ACC112 (cell line): ENCODE data around the gene ANXA4.

Experiments
- H2AFZ ChIP-seq: fragments of 200-600 bp; sonication (generic); one replicate; pipeline ENCODE4 v1.6.0; 2017; ENCODE audit warnings: antibody characterized with exemption, low read length; ENCODE audit not compliant: unreplicated experiment
- H3K27ac ChIP-seq: fragments of 200-600 bp; sonication (generic); 2 replicates; pipeline ENCODE4 v1.5.1; 2014; ENCODE audit warnings: low read depth, mild to moderate bottlenecking, antibody characterized with exemption, low read length, moderate library complexity
- H3K27me3 ChIP-seq: fragments of 200-600 bp; sonication (generic); 2 replicates; pipeline ENCODE4 v1.6.1; 2014; ENCODE audit warnings: mild to moderate bottlenecking, antibody characterized with exemption, low read length, moderate library complexity, mixed read lengths; ENCODE audit not compliant: insufficient read depth
- H3K36me3 ChIP-seq: fragments of 200-600 bp; sonication (generic); 2 replicates; pipeline ENCODE4 v1.6.1; 2016; ENCODE audit warnings: mild to moderate bottlenecking, antibody characterized with exemption, low read length, moderate library complexity, mixed read lengths; ENCODE audit not compliant: insufficient read depth
- H3K4me1 ChIP-seq: fragments of 200-600 bp; sonication (generic); one replicate; pipeline ENCODE4 v1.6.1; 2016; ENCODE audit warnings: low read length, mixed read lengths; ENCODE audit not compliant: insufficient read depth, unreplicated experiment, control insufficient read depth
- H3K4me3 ChIP-seq: fragments of 200-600 bp; sonication (generic); 2 replicates; pipeline ENCODE4 v1.5.1; 2014; ENCODE audit warnings: mild to moderate bottlenecking, low read depth, low read length
- H3K79me2 ChIP-seq: fragments of 200-600 bp; sonication (generic); one replicate; pipeline ENCODE4 v1.6.0; 2016; ENCODE audit warnings: low read length; ENCODE audit not compliant: control insufficient read depth, unreplicated experiment, insufficient read depth

Gene ANXA4

GRCh38 chr2:69847068-69847828 is 105.3 kb downstream of the ANXA4 start:
- H3K27ac ChIP-seq = no peak overlapping the region
- no peaks in the 10 kb centered on the region for H3K4me1 ChIP-seq
- peaks cover 14% of the 10 kb centered on the region for H3K36me3 ChIP-seq
- H3K4me3 ChIP-seq = no peak overlapping the region
- H3K27me3 ChIP-seq = no peaks in the 10 kb centered on the region
- no peaks in the 10 kb centered on the region for H3K79me2 ChIP-seq
- no peak overlapping the region for H2AFZ ChIP-seq

GRCh38 chr2:69848186-69848790 is 106.4 kb downstream of the ANXA4 start:
- Histone ChIP-seq H3K4me3 (no peak overlapping the region), H3K27me3 (no peaks in the 10 kb centered on the region), H2AFZ (no peak overlapping the region), H3K36me3 (peaks cover 14% of the 10 kb centered on the region), H3K79me2 (no peaks in the 10 kb centered on the region), H3K4me1 (no peaks in the 10 kb centered on the region), H3K27ac (no peak overlapping the region)

DNA sequence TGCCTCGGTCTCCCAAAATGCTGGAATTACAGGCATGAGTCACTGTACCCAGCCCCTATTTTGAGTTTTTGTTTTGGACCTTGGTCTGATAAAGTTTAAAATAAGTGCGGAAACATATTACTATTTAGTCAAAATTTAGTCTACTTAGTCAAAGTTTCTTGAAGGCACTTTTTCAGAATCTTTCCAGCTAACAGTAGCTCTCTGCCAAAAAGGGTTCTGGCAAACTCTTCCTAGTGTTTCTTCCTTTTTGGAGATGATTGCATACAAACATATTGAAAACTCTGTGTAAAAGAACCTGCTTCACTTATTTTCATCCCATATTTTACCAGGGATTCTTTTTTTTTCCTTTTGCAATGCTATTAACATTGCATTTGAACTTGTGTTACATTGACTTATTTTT is 116.3 kb downstream of the ANXA4 start:
- Histone ChIP-seq H3K79me2 (no peaks in the 10 kb centered on the region), H3K27ac (no peak overlapping the region), H3K27me3 (no peaks in the 10 kb centered on the region), H3K4me3 (no peak overlapping the region), H2AFZ (no peak overlapping the region), H3K36me3 (no peaks in the 10 kb centered on the region; the same call in 1 of the 2 replicates), H3K4me1 (no peaks in the 10 kb centered on the region)

- peaks cover 18% of the 10 kb centered on the region for H3K36me3 ChIP-seq
- H3K27ac ChIP-seq = no peak overlapping the region
- H3K79me2 ChIP-seq = no peaks in the 10 kb centered on the region
- no peak overlapping the region for H3K4me3 ChIP-seq
- H2AFZ ChIP-seq = no peak overlapping the region
- H3K27me3 ChIP-seq = no peaks in the 10 kb centered on the region
- H3K4me1 ChIP-seq = no peaks in the 10 kb centered on the region
Measured at GRCh38 chr2:69863298-69863697, 121.4 kb downstream of the ANXA4 start.
